ENCODE measurements around the gene CADM1. TPM values are rescaled to one million over a fixed set of nuclear protein-coding genes. Genes with fewer than 3 reads are reported as not detected.

The CADM1 gene
- 58.0 TPM for total RNA-seq

GRCh38 chr11:115504276-115505158 is at the start of gene CADM1:
Gene CADM1, minus strand, starts transcription at chr11:115504415.
- peak; percentile 96 for DNase-seq (ENCODE audit: low spot score)

- no peak for DNase-seq (ENCODE audit: low spot score)
Measured at GRCh38 chr11:115552773-115553438, 48.7 kb upstream of the CADM1 start.

DNA sequence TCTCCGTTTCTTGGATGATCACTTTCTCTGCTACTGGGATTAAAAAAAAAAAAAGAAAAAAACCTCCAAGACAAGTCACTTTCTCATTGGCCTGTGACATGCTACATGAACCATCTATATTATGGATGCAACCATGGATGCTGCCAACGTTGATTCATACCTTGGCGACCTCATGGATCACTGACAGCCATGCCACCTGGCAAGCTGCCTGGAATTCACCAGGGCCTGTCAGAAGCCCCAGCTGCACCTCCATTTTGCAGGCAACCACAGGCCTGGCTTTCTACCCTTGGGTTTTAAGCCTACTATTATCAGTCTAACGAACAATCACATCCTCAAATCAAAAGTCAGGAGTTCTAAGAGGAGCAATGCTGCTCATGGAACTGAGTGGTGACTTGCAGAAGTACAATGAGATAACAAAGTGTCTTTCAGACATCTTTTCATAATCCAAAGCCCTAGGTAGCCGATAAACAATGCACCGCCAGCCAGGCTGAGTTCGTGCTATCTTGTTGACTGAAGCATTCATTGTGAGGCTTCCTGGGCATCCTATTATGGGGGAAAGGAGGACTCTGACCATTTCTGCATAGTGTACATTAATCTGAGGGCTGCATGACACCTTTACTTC is 48.0 kb upstream of the CADM1 start:
- no peak for DNase-seq (ENCODE audit: low spot score)

DNA sequence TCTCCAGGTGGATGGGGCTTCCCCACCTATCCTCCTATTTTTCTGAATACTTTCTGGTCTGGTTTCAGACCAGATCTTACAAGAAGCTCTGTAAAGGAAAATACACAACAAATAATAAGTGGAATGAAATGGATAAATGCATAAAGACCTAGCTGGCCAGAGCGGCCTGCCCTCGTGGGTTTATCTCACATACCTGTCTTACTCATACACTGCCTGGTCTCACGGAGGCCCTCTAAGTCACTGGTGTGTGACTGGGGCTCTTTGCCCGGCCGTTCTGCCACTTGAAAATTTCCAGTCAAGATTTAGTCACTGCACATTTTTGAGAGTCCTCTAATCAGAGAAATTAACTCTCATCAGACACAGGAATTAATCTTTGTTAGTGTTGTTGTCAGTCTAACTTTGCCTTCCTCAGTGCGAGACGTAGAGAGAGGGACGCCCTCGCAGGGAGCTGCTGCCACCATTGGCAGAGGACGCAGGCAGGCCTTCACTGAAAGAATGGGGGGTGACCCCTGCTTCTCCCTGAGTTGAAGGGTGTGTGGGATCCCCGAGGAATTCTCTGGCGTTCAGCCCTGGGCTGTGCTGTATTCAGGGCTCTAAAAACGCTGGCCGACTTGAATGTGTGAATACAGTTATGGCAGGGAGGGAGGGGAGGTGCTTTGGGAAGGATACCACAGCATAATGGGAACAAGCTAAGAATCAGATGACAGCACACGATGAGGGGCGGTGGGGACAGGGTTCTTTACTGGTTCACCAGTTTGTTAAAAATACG is 46.3 kb upstream of the CADM1 start:
- DNase-seq (ENCODE audit: low spot score), result peak; percentile 52

DNA sequence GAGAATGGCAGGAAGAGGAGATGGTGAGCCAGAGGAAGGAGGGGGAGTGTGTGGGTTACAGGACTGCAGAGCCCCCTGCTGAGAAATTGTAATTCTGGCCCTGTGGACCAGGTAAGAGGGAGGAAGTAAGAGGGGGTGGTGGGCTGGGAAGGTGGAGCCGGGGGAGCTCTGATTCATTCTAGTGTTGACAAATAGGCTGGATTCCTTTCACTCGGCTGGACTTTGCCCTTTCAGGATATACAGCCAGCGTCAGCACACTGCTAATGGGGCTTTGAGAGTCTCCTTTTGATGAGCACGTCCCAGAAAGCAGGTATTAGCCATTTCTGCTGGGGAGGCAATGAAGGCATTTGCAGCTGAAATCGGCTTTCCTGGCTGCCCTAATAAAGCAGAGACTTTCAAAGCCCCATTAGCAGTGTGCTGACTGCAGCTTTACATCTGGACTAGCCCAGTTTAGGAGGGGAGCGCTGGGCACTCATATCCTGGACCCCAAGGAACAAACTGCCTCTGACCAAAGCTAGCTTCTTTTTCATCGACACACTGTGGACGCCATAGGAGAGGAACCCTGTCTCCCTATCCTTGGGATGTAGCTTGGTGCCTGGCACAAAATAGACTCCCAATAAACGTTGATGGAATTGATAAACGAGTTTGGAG is 44.8 kb upstream of the CADM1 start:
- no peak for DNase-seq (ENCODE audit: low spot score)

GRCh38 chr11:115545581-115546210 is 41.5 kb upstream of the CADM1 start:
- DNase-seq (ENCODE audit: low spot score), result no peak

GRCh38 chr11:115544422-115544948 is 40.3 kb upstream of the CADM1 start:
- no peak for DNase-seq (ENCODE audit: low spot score)

DNA sequence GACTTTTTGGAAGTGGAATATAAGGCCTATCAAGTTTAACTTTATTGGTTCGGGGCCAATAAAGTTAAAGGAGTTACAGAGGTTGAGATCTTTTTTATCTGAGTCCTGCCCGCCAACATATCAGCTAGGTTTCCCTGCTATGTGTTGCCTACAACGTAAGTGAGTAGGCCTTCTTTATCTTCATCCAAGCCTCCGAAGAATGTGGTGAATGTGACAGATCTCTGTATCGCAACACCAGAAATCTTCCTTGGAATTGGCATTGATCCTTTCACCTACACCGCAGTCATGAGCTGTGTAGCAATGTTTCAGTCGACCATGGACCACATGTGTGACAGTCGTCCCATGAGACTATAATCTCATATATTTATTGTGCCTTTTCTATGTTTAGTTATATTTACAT is 37.3 kb upstream of the CADM1 start:
- DNase-seq (ENCODE audit: low spot score), result no peak

DNA sequence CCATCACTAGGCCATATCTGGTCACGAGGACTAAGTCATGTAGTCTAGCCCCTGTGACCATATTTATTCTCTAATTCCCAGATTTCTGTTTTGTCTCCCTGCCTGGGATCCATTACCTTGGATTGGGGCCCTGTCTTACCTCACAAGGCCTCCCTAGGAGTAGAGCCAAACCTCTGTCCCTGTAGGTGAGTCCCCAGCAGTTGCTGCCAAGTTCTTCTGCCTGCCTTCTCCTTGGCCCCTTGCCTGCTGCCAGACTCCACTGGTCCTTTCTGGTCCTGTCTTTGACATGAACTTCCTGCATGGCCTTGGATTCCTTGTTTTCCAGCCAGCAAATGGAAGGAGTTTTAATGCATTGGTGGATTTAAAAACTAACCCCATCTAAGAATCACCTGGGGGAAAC is 35.6 kb upstream of the CADM1 start:
- no peak for DNase-seq (ENCODE audit: low spot score)

DNA sequence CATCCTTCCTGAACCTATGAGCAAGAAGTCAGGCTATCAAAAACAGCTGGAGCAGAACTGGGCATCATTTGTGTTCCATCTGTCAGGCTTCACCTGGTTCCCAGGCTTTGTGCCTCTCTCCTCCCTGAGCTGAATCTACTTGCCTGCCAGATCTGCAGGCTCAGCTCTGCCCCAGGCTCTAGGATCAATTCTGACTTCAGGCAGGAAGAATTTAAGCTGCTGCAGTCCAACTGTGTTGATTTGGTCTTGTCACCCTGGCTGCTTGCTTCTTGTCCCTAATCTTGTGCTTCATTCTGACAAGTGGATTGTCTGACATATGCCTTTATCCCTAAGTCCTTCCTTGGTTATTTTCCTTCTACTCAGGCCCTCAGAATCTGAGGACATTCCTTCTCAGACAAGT is 31.6 kb upstream of the CADM1 start:
- no peak for DNase-seq (ENCODE audit: low spot score)

DNA sequence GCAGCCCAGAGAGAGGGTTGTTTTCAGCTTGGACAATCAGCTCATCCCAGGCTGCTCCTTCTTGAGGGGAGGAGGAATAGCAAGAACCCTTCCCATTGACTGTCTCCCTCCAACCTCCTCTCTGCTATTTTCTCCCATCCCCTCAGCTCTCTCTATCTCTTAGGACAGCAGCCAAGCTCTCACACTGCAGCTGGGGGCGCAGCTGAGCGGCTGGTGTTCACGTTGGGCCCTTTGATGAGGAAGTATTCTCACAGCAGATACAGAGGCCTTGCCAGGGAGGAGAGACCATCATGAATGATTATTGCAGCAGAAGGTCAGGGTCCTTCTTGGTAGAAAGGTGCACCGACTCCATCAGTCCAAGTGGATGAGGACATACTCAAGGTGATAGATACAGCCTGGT is 26.5 kb upstream of the CADM1 start:
- no peak for DNase-seq (ENCODE audit: low spot score)

- DNase-seq (ENCODE audit: low spot score), result no peak
Measured at GRCh38 chr11:115528225-115528624, 24.0 kb upstream of the CADM1 start.

DNA sequence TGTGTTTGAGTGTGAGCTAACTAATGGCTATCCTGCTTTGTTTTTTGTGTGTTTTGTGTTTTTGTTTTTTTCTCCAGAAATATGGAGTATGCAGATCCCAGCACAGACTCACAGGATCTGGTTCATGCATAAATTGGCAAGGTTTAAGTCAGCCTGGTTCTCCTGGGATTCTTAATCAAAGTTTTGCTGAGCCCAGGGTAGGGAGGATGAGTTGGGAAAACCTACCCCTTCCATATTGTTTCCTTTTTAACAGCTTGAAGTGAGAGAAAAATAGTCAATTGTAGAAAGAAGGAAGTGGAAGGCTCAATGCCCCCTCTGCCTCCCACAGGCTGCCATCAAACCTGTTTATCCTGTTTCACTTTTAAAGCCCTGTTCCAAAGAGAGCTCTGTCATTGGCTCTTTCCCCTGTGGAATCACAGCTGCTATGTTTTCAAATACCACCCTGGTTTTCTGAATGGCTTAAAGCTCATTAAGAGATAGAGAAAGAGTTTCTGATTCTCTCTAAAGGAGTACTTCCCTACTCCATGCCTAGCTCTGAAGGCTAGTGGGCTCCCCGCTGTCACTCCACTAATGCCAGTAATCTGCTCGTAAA is 23.4 kb upstream of the CADM1 start:
- DNase-seq (ENCODE audit: low spot score), result no peak

DNA sequence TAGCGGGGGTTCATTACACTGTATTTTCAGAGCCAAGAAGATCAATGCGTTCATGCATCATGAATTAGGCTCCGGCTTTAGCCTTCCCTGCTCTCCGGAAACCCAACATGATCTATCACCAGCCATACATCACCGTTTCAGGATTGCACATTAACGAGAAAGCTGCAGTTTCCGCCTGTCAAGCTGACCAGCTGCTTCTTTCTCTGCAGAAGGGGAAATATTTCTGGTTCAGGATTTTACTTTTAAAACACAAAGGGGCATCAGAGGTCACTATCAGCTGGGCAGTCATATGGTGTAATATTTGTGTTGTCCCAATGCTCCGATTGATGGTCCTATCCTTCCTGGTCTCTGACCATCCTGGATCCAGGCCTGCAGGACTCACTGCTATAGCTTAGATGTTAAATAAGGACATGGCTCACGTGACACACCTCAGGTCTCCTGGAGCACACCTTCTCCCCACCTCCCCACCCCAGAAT is 21.4 kb upstream of the CADM1 start:
- DNase-seq (ENCODE audit: low spot score), result no peak

DNA sequence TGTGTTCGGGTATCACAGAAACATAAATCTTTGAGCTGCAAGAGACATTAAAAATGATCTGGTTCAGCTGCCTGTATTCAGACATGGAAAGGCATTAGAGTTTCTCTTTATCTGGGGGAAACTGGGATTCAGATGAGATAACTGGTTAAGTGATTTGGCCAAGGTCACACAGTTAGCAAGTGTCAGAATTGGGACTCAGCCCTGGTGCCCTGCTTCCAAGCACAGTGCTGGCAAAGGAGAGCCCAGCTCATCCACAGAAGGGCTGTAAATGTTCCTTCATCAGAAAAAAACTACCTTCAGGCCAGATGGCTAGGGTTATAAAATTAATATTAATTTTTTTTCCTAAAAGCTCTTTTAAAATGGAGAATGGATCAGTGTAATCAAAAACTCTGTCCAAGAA is 20.4 kb upstream of the CADM1 start:
- DNase-seq (ENCODE audit: low spot score), result no peak

DNA sequence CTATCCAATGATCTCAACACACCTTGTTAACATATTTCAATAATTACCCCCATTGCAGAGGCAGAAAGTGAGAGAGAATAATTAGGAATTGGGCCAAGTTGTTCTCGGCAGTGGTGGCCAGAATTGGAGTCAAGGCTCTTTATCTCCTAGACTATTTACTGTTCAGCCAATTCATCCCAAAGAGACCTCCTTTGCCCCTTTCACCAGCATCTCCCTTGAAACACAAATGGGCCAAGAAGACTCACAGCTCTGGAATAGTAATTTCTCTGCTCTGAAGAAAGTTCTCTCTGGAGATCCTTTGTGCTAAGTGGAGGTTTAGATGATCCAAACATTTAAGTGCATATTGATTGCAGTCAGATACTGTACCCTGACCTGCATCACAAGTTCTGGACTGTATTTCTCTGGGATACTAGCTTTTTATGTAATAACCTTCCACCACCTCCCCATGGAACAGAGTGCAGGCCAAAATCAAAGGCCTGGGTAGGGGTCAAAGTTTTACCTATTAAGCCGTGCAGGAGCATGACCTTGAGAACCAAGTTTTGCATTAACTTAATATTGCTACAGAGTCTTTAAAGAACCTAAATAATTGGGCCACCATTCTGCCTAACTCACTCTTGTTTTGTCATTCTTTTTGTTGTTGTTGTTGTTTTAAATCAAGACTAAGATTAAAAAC is 19.6 kb upstream of the CADM1 start:
- no peak for DNase-seq (ENCODE audit: low spot score)

DNA sequence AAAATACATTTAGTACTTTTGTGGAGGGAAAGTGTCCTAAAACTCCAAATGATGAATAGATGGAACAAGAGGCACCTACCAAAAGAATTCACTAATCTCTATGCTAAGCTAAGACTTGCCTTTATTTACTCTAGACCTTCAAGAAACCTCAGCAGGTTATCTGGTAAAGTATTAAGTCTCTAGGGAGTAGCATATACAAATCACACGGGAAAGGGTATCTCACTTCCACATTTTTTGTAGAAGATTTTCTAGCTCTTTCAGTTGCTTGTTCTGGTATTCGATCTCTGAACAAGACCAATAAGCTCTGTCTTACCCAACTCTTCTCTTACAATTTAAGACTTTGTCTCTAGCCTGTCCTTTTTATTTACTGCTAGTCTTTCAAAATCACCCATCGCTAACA is 18.1 kb upstream of the CADM1 start:
- DNase-seq (ENCODE audit: low spot score), result no peak

- no peak for DNase-seq (ENCODE audit: low spot score)
Measured at GRCh38 chr11:115521825-115522224, 17.6 kb upstream of the CADM1 start.

DNA sequence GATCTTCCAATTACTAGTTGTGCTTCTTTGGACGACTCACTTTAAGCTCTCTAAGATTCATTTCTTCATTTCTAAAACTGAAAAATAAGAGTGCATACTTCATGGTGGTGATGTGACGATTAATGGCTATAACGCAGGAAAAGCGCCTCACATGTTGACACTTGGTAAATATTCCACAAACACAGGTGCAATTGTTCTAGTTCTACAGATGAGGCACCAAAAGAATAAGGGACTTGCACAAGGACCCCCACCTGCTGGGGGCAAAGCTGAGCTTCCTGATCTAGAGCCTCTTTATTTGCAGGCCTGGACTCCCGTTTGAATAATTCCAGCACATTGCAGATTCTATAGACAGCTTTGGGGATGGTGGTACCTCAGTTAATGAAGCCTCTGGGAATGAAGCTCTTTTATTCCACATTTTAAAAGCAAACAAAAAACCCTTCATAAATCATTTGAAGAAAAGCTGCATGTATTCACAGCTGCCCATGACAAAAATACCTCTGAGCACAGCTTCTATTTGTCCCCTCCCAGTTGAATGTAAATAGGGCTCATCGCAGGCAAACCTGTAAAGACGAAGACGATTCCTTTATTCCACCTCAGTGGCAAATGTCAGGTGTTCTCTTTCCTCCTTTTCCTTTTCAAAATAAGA is 14.9 kb upstream of the CADM1 start:
- no peak for DNase-seq (ENCODE audit: low spot score)

Data from ureter (tissue), 1 donor.